Transverse colon (tissue), 4 donors: ENCODE results near the gene C1orf167.

Source experiments
- POLR2A ChIP-seq: fragments of 450-650 bp; IDR thresholded peaks from one replicate; pipeline ENCODE4 v1.6.1; 2016; ENCODE audit warnings: antibody characterized with exemption, mild to moderate bottlenecking, moderate library complexity
- POLR2AphosphoS5 ChIP-seq, 3 donors: sonication (generic); formaldehyde crosslinking; IDR thresholded peaks; one replicate each; pipeline ENCODE4 v1.6.1; 2016; ENCODE audit warnings: antibody characterized with exemption in 3 of 3
- TF ChIP-seq, protein P1 (sequence below), 5 experiments: fragments of 200-600 bp in 3 of 5; fragments of 450-650 bp in 2 of 5; sonication (generic) in 3 of 5; IDR thresholded peaks; 1 replicate in 2 of 5; 2 replicates in 3 of 5; pipeline ENCODE4 v1.5.1; 2016 to 2017; ENCODE audit warnings: antibody characterized with exemption in 5 of 5, inconsistent platforms in 3 of 5, mild to moderate bottlenecking in 2 of 5, moderate library complexity in 1 of 5

DNA sequence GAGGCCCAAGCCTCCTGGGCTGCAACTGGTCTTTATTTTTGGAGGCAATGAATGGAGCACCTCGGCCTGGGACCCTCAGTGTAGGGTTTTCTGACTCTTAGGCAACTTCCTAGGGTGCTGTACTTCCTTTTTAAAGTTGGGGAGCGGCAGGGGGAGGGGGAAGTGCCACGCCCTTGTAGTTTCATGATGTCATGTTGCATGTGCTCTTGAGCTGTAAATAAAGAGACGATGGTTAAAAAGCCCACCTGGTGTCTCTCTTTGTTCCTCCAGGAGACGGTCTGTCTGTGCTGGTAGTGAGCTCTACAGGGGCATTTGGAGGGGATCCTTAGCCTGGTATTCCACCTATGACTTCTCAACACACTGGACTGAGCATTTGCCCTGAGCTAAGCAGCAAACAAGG, 36.4 kb upstream of the C1orf167 start:
- TF ChIP-seq, protein P1, sequence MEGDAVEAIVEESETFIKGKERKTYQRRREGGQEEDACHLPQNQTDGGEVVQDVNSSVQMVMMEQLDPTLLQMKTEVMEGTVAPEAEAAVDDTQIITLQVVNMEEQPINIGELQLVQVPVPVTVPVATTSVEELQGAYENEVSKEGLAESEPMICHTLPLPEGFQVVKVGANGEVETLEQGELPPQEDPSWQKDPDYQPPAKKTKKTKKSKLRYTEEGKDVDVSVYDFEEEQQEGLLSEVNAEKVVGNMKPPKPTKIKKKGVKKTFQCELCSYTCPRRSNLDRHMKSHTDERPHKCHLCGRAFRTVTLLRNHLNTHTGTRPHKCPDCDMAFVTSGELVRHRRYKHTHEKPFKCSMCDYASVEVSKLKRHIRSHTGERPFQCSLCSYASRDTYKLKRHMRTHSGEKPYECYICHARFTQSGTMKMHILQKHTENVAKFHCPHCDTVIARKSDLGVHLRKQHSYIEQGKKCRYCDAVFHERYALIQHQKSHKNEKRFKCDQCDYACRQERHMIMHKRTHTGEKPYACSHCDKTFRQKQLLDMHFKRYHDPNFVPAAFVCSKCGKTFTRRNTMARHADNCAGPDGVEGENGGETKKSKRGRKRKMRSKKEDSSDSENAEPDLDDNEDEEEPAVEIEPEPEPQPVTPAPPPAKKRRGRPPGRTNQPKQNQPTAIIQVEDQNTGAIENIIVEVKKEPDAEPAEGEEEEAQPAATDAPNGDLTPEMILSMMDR (IDR thresholded peaks at IDR 0.05), result no peak
- TF ChIP-seq POLR2A (no peak), POLR2AphosphoS5 (IDR thresholded peaks at IDR 0.05) (no peak)
